GM19467 (cell line): ENCODE measurements around the gene AP2A1.
"Not testable (repeated sequence)": the region's sequence is repeated elsewhere in the genome, so short reads cannot be mapped to it uniquely, and the experiment has no call there.

Experiments
- ATAC-seq: cut with Tn5 transposase; IDR thresholded peaks from one replicate; pipeline ENCODE4 v1.9.1; 2021; ENCODE audit warnings: mild to moderate bottlenecking, moderate library complexity; ENCODE audit not compliant: unreplicated experiment

The AP2A1 gene

DNA sequence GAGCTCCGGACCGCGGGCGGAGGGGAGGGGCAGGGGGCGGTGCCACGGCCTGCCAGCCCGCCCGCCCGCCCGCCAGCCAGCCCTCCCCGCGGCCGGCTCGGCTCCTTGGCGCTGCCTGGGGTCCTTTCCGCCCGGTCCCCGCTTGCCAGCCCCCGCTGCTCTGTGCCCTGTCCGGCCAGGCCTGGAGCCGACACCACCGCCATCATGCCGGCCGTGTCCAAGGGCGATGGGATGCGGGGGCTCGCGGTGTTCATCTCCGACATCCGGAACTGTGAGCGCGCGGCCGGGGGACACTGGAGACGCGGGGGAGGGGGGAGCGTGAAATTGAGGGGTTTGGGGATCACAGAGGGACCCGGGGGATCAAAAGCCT, at the start of gene AP2A1:
Gene AP2A1 (plus strand): TSS at position 72 of the 370 bp plus-strand sequence. CDS start 133 bp downstream, at position 205.
- no peak for ATAC-seq

DNA sequence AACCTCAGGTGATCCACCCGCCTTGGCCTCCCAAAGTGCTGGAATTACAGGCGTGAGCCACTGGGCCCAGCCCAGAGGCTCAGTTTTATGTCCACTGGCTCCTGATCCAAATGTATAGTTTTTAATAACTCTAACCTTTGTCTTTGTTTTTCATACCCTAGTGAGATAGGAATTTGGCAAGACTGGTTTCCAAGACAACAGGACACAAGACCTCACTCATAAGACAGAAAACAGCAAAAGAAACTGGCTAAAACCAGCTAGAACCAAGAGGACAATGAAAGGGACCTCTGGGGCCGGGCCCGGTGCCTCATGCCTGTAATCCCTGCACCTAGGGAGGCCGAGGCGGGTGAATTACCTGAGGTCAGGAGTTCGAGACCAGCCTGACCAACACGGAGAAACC, 48.3 kb upstream of the AP2A1 start:
- no peak for ATAC-seq

DNA sequence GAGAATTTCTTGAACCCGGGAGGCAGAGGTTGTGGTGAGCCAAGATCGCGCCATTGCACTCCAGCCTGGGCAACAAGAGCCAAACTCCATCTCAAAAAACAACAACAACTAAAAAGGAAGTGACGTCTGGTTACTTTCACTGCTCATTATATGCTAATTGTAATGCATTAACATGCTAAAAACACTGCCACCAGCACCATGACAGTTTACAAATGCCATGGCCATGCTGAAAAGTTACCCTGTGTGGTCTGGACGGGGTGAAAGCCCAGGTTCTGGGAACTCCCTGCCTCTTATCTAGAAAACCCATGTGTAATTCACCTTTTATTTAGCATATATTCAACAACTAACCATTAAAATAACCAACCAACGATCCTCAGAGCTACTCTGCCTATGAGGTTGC, 47.8 kb upstream of the AP2A1 start:
- no peak for ATAC-seq

DNA sequence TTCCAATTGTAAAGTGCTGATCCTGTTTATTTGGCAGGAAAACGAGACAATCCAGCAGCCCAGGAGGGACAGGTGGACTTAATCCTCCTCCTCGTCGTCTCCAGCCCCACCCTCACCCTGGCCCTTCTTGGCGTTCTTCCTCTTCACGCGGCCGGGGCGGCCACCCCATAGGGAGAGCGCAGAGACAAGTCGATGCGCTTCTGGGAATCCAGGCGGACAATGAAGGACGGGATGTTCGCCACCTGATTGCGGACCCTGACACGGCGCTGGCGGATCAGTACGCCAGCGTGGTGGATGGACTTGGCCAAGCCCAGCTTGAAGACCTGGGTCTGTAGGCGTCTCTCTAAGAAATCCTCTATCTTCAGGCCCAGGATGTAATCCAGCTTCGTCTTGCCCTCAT, 47.4 kb upstream of the AP2A1 start:
- ATAC-seq = not testable (repeated sequence)

GRCh38 chr19:49727217-49728030, 39.4 kb upstream of the AP2A1 start:
- ATAC-seq = no peak

DNA sequence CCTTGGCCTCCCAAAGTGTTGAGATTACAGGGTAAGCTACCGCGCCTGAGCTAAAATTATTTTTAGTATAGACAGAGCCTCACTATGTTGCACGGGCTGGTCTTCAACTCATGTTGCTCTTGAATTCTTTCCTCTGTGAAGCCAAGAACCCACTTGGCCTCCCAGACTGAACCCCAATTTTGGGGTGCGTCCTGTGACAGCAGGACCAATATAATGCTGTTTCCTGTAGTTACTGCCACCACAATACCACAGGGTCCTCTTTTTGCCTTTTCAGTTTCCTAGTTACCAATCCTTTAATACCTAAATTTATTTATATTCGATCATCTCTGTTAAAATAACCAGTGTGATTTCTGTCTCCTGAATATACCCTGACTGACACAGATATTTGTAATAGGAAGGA, 36.6 kb upstream of the AP2A1 start:
- no peak for ATAC-seq

- ATAC-seq = no peak
Measured at GRCh38 chr19:49738268-49738667, 28.5 kb upstream of the AP2A1 start.

DNA sequence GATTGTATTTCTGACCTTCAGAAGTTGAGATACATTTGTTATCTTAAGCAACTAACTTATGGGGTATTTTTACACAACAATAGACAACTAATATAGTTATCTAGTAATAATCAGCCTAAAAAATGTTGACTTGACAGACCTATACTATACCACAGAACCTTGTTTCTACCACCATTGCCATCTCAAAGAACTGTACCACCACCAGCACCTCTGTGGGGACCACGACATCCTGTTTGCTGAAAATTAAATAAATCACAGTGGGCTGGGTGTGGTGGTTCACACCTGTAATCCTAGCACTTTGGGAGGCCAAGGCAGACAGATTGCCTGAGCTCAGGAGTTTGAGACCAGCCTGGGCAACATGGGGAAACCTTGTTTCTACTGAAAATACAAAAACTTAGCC, 27.7 kb upstream of the AP2A1 start:
- no peak for ATAC-seq

DNA sequence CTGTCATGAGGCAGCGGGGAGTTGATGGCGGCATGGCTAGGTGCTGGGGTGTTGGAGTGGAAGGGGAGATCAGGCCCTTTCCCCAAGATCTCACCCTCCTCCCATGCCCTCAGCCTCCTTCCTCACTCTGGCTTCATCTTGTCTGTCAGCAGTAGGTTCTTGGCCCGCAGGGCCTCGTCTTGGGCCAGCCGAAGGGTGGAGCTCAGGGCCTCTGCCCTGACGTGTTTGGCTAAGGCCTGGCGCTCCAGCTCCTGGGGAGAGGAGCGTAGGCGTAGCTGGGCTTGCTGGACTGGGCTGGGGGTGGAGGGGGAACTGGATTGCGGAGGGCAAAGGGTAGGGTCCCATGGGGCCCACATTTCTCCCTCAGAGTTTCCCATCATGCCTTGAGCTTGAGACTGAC, 26.9 kb upstream of the AP2A1 start:
- no peak for ATAC-seq

DNA sequence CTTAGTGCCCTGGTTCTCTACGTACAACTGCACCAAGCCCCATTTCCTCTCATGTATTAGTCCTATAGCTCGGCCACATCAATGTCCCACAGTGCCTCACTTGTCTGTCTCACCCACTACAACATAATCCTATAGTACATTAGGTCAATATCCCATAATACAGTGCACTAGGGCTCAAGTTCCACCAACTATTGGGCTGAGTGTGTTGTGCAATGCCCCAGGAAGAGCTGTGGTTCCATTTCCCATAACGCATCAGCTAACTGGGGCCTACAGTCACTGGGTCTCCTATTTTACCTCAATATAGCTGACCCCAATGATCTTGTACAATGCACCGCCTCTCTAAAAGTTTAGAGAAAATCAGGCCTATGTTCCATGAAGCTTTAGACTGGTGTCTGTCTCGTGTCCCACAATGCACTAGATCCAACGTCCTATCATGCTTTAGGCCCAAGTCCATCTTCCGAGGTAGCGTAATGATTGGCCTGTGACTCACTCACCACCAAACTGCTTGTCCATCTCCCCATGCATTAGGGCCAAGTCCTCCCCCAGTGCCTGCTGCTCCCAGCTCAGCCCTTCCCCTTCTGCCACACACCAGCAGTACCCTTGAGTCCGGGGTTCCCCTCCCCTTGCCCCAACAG, 25.5 kb upstream of the AP2A1 start:
- no peak for ATAC-seq

- no peak for ATAC-seq
Measured at GRCh38 chr19:49744946-49745381, 21.8 kb upstream of the AP2A1 start.

- ATAC-seq = no peak
Measured at GRCh38 chr19:49746206-49746958, 20.4 kb upstream of the AP2A1 start.

GRCh38 chr19:49749055-49749716, 17.6 kb upstream of the AP2A1 start:
- no peak for ATAC-seq

DNA sequence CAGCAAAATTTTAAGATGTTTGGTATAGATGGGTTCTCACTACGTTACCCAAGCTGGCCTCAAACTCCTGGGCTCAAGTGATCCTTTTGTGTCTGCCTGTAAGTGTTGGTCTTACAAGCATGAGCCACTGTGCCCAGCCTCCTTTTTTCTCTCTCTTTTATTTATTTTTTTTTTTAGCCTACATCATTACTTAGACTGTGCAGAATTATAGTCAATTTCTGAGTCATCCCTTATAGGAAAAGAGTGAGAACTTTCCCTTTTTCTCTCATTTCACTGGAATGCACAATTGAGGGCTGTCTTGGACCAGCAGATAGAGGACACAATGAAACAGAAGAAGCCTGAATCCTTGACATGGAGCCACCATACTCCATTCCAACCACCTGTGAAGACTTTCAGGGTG, 17.0 kb upstream of the AP2A1 start:
- ATAC-seq = no peak

GRCh38 chr19:49752701-49753100, 14.1 kb upstream of the AP2A1 start:
- no peak for ATAC-seq

- no peak for ATAC-seq
Measured at GRCh38 chr19:49755956-49756355, 10.8 kb upstream of the AP2A1 start.

GRCh38 chr19:49758292-49758691, 8.5 kb upstream of the AP2A1 start:
- ATAC-seq = no peak

GRCh38 chr19:49761249-49761624, 5.6 kb upstream of the AP2A1 start:
- no peak for ATAC-seq

- ATAC-seq = no peak
Measured at GRCh38 chr19:49761625-49762311, 5.0 kb upstream of the AP2A1 start.

DNA sequence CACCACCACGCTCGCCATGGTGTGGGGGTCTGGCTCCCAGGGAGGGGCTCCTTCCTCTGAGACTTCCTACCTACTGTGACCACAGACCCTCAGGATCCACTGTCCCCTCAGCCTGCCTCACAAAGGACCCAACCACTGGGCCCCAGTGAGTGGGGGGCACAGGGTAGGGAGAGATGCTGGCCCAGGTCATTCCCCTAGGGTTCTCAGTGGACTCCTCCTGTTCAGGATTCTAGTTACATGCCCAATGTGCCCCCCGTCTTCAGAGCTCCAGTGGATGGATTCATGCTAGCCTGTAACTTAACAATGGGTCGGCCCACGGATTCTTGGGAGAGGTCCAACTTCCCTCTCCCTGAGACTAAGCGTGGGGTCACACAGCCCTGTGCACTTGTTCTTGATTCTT, 3.6 kb upstream of the AP2A1 start, which contains the start of gene TSKS:
Gene TSKS (minus strand): TSS at position 77 of the 400 bp plus-strand sequence. CDS start 59 bp downstream, at position 18.
- no peak for ATAC-seq

- no peak for ATAC-seq
Measured at GRCh38 chr19:49764341-49764740, 2.5 kb upstream of the AP2A1 start.
